GM12878 (cell line): ENCODE data around the gene CCR7. TPM values are rescaled to one million over a fixed set of nuclear protein-coding genes. Genes with fewer than 3 reads are reported as not detected.

Experiments used
- BRCA1 ChIP-seq: IDR thresholded peaks from 2 replicates; pipeline ENCODE4 v1.6.1; 2011; ENCODE audit warnings: low read depth, low read length, improper control_type of control experiment
- CBFB ChIP-seq: IDR thresholded peaks from 2 replicates; pipeline ENCODE4 v1.6.1; 2016; ENCODE audit warnings: antibody characterized with exemption, low read depth
- EED ChIP-seq: sonication (generic); IDR thresholded peaks from 2 replicates; pipeline ENCODE4 v1.6.1; 2016; ENCODE audit warnings: antibody characterized with exemption, low read depth
- EP300 ChIP-seq, 2 experiments: fragments of 150-350 bp in 1 of 2; IDR thresholded peaks; 2 replicates each; pipeline ENCODE4 v1.6.1; 2011 to 2012; ENCODE audit warnings: low read depth in 2 of 2, low read length in 2 of 2, borderline replicate concordance in 1 of 2, improper control_type of control experiment in 1 of 2, inconsistent platforms in 1 of 2; ENCODE audit not compliant: control insufficient read depth in 1 of 2
- GABPA ChIP-seq: IDR thresholded peaks from 2 replicates; pipeline ENCODE4 v1.6.1; 2014; ENCODE audit warnings: antibody characterized with exemption, low read depth, mild to moderate bottlenecking, inconsistent platforms
- HCFC1 ChIP-seq: fragments of 150-350 bp; IDR thresholded peaks from 2 replicates; pipeline ENCODE4 v1.6.1; 2014; ENCODE audit warnings: low read length
- HDAC2 ChIP-seq: fragments of 200-600 bp; sonication (generic); IDR thresholded peaks from 2 replicates; pipeline ENCODE4 v1.6.1; 2017
- IKZF1 ChIP-seq: fragments of 450-650 bp; conservative IDR thresholded peaks from 2 replicates; pipeline ENCODE4 v1.6.1; 2017; ENCODE audit warnings: antibody characterized with exemption, mild to moderate bottlenecking
- JUNB ChIP-seq: IDR thresholded peaks from 2 replicates; pipeline ENCODE4 v1.6.1; 2016; ENCODE audit warnings: antibody characterized with exemption, mild to moderate bottlenecking
- NFYB ChIP-seq: IDR thresholded peaks from 2 replicates; pipeline ENCODE4 v1.6.1; 2011; ENCODE audit warnings: low read depth, mild to moderate bottlenecking, low read length, improper control_type of control experiment, moderate library complexity; ENCODE audit not compliant: insufficient read depth
- NR2F1 ChIP-seq: fragments of 450-650 bp; conservative IDR thresholded peaks from 2 replicates; pipeline ENCODE4 v1.6.1; 2017; ENCODE audit warnings: mild to moderate bottlenecking
- NRF1 ChIP-seq: conservative IDR thresholded peaks from 2 replicates; pipeline ENCODE4 v1.6.1; 2011; ENCODE audit warnings: mild to moderate bottlenecking, low read depth, low read length, improper control_type of control experiment
- PAX5 ChIP-seq: IDR thresholded peaks from 2 replicates; pipeline ENCODE4 v1.6.1; 2011; ENCODE audit warnings: low read depth, low read length, borderline replicate concordance
- RB1 ChIP-seq: fragments of 450-650 bp; formaldehyde crosslinking; IDR thresholded peaks from 2 replicates; pipeline ENCODE4 v1.6.1; 2017; ENCODE audit warnings: mild to moderate bottlenecking, borderline replicate concordance
- RELA ChIP-seq: fragments of 450-650 bp; IDR thresholded peaks from 2 replicates; pipeline ENCODE4 v1.8.0; 2014; ENCODE audit warnings: borderline replicate concordance; ENCODE audit not compliant: partially characterized antibody
- SIN3A ChIP-seq: IDR thresholded peaks from 2 replicates; pipeline ENCODE4 v1.6.1; 2012; ENCODE audit warnings: low read depth, low read length, improper control_type of control experiment
- SREBF1 ChIP-seq: IDR thresholded peaks from 2 replicates; pipeline ENCODE4 v1.6.1; 2012; ENCODE audit warnings: mild to moderate bottlenecking, low read length
- SUPT20H ChIP-seq: IDR thresholded peaks from 2 replicates; pipeline ENCODE4 v1.6.1; 2011; ENCODE audit warnings: low read depth, mild to moderate bottlenecking, low read length, moderate library complexity, borderline replicate concordance; ENCODE audit not compliant: control insufficient read depth
- YY1 ChIP-seq: IDR thresholded peaks from 2 replicates; pipeline ENCODE4 v1.6.1; 2011; ENCODE audit warnings: low read depth, mild to moderate bottlenecking, low read length
- ZNF207 ChIP-seq: fragments of 450-650 bp; IDR thresholded peaks from 2 replicates; pipeline ENCODE4 v1.6.1; 2014; ENCODE audit warnings: antibody characterized with exemption, mild to moderate bottlenecking, borderline replicate concordance
- ZNF24 ChIP-seq: fragments of 450-650 bp; IDR thresholded peaks from 2 replicates; pipeline ENCODE4 v1.6.1; 2017; ENCODE audit warnings: antibody characterized with exemption, mild to moderate bottlenecking
- ZNF274 ChIP-seq: IDR thresholded peaks from one replicate; pipeline ENCODE4 v1.8.0; 2011; ENCODE audit not compliant: insufficient read length, insufficient read depth
- ZNF384 ChIP-seq: IDR thresholded peaks from 2 replicates; pipeline ENCODE4 v1.6.1; 2012; ENCODE audit warnings: low read depth, mild to moderate bottlenecking, low read length, improper control_type of control experiment, borderline replicate concordance
- ZZZ3 ChIP-seq: IDR thresholded peaks from 2 replicates; pipeline ENCODE4 v1.6.1; 2011; ENCODE audit warnings: low read depth; ENCODE audit not compliant: control insufficient read depth, insufficient read length
- polyA plus RNA-seq, 11 experiments: library from polyadenylated mRNA; depleted of rRNA in 4 of 11; unstranded in 6 of 11; stranded (reverse) in 5 of 11; fragments of >200 nt; fragmentation: Nextera tagmentation in 4 of 11; fragmentation: Illumina TruSeq in 1 of 11; extraction: Ambion mirVana in 4 of 11; extraction: Trizol in 1 of 11; gene quantifications; 1 replicate in 1 of 11; 2 replicates in 10 of 11; pipeline versions ENCODE4 v1.2.1 to v1.2.3, GENCODE V29; 2011 to 2016; ENCODE audit warnings: inconsistent platforms in 2 of 11, missing spikeins in 2 of 11, low read depth in 1 of 11
- total RNA-seq, 4 experiments: library from RNA; depleted of rRNA in 3 of 4; stranded (reverse); fragments of >200 nt in 3 of 4; fragmentation: Illumina TruSeq in 1 of 4; extraction: Trizol in 1 of 4; gene quantifications; 2 replicates each; pipeline versions ENCODE4 v1.2.1 to v1.2.3, GENCODE V29; 2013 to 2021
- TF ChIP-seq, protein P1 (sequence below): fragments of 450-650 bp; IDR thresholded peaks from 2 replicates; pipeline ENCODE4 v1.6.1; 2016; ENCODE audit warnings: mild to moderate bottlenecking, moderate library complexity, borderline replicate concordance
- TF ChIP-seq, protein P2 (sequence below): fragments of 450-650 bp; conservative IDR thresholded peaks from 2 replicates; pipeline ENCODE4 v1.6.1; 2017; ENCODE audit warnings: mild to moderate bottlenecking, moderate library complexity
- TF ChIP-seq, protein P3 (sequence below): fragments of 450-650 bp; IDR thresholded peaks from 2 replicates; pipeline ENCODE4 v1.6.1; 2016; ENCODE audit warnings: mild to moderate bottlenecking

Gene CCR7
- total and polyA plus RNA-seq, 10 of the 15 experiments (the other 5 are each of a cell fraction or from before 2014, with no cell fraction given): 131 to 1,171 (median 260) TPM

DNA sequence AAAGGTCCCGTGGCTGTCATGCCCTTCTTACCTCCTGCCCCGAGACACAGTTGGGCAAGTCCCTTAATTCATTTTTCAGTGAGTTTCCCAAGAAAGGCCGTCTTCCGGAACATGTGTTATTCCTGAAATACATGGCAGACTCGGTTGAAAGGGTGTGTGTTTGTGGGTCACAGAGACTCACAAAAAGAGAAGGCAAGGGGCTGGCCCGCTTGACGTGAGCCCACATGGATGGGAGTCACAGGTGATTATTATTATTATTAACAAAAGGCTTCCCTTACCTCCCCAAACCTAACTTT lies 34.1 kb upstream of the CCR7 start (continued):
- TF ChIP-seq, protein P1, sequence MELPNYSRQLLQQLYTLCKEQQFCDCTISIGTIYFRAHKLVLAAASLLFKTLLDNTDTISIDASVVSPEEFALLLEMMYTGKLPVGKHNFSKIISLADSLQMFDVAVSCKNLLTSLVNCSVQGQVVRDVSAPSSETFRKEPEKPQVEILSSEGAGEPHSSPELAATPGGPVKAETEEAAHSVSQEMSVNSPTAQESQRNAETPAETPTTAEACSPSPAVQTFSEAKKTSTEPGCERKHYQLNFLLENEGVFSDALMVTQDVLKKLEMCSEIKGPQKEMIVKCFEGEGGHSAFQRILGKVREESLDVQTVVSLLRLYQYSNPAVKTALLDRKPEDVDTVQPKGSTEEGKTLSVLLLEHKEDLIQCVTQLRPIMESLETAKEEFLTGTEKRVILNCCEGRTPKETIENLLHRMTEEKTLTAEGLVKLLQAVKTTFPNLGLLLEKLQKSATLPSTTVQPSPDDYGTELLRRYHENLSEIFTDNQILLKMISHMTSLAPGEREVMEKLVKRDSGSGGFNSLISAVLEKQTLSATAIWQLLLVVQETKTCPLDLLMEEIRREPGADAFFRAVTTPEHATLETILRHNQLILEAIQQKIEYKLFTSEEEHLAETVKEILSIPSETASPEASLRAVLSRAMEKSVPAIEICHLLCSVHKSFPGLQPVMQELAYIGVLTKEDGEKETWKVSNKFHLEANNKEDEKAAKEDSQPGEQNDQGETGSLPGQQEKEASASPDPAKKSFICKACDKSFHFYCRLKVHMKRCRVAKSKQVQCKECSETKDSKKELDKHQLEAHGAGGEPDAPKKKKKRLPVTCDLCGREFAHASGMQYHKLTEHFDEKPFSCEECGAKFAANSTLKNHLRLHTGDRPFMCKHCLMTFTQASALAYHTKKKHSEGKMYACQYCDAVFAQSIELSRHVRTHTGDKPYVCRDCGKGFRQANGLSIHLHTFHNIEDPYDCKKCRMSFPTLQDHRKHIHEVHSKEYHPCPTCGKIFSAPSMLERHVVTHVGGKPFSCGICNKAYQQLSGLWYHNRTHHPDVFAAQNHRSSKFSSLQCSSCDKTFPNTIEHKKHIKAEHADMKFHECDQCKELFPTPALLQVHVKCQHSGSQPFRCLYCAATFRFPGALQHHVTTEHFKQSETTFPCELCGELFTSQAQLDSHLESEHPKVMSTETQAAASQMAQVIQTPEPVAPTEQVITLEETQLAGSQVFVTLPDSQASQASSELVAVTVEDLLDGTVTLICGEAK: no peak; the same call in 1 of the 2 replicates
- TF ChIP-seq NR2F1 (no peak), YY1 (no peak), JUNB (no peak), ZNF274 (no peak), ZNF384 (no peak), EP300 (IDR thresholded peaks at IDR 0.05; ENCODE audit: borderline replicate concordance in 1 of 2, control insufficient read depth in 1 of 2, low read depth in 2 of 2, low read length in 2 of 2) (no peak; a peak in 1 of 4 replicates), ZNF24 (no peak), HDAC2 (no peak), ZNF207 (peak; percentile 11; the same call in 1 of the 2 replicates), HCFC1 (no peak), ZZZ3 (no peak), GABPA (no peak), SIN3A (no peak), EED (peak; percentile 38; the same call in 1 of the 2 replicates), IKZF1 (0 out of 2 replicates have a peak, but pooled peaks have one; percentile 14), SUPT20H (no peak), PAX5 (no peak), BRCA1 (no peak), SREBF1 (no peak), NRF1 (no peak), RB1 (no peak), RELA (no peak), NFYB (no peak), CBFB (no peak)
- TF ChIP-seq, protein P2, sequence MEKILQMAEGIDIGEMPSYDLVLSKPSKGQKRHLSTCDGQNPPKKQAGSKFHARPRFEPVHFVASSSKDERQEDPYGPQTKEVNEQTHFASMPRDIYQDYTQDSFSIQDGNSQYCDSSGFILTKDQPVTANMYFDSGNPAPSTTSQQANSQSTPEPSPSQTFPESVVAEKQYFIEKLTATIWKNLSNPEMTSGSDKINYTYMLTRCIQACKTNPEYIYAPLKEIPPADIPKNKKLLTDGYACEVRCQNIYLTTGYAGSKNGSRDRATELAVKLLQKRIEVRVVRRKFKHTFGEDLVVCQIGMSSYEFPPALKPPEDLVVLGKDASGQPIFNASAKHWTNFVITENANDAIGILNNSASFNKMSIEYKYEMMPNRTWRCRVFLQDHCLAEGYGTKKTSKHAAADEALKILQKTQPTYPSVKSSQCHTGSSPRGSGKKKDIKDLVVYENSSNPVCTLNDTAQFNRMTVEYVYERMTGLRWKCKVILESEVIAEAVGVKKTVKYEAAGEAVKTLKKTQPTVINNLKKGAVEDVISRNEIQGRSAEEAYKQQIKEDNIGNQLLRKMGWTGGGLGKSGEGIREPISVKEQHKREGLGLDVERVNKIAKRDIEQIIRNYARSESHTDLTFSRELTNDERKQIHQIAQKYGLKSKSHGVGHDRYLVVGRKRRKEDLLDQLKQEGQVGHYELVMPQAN: 0 out of 2 replicates have a peak, but pooled peaks have one; percentile 13
- TF ChIP-seq, protein P3, sequence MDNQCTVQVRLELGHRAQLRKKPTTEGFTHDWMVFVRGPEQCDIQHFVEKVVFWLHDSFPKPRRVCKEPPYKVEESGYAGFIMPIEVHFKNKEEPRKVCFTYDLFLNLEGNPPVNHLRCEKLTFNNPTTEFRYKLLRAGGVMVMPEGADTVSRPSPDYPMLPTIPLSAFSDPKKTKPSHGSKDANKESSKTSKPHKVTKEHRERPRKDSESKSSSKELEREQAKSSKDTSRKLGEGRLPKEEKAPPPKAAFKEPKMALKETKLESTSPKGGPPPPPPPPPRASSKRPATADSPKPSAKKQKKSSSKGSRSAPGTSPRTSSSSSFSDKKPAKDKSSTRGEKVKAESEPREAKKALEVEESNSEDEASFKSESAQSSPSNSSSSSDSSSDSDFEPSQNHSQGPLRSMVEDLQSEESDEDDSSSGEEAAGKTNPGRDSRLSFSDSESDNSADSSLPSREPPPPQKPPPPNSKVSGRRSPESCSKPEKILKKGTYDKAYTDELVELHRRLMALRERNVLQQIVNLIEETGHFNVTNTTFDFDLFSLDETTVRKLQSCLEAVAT: peak; percentile 11; the same call in 1 of the 2 replicates
